Measurements from ENCODE around the gene LDOC1.
"Not testable (repeated sequence)": the region's sequence is repeated elsewhere in the genome, so short reads cannot be mapped to it uniquely, and the experiment has no call there.

DNA sequence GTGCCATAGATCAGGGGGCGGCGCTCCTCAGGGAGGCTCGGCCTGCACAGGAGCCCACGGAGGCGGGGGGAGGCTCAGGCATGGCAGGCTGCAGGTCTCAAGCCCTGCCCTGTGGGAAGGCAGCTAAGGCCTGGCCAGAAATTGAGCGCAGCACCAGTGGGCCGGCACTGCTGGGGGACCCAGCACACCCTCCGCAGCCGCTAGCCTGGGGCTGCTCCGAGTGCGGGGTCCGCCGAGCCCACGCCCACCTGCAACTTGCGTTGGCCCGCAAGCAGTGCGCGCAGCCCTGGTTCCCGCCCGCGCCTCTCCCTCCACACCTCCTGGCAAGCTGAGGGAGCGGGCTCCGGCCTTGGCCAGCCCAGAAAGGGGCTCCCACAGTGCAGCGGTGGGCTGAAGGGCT is 11.6 kb upstream of the LDOC1 start:
- TF ChIP-seq, protein P1, sequence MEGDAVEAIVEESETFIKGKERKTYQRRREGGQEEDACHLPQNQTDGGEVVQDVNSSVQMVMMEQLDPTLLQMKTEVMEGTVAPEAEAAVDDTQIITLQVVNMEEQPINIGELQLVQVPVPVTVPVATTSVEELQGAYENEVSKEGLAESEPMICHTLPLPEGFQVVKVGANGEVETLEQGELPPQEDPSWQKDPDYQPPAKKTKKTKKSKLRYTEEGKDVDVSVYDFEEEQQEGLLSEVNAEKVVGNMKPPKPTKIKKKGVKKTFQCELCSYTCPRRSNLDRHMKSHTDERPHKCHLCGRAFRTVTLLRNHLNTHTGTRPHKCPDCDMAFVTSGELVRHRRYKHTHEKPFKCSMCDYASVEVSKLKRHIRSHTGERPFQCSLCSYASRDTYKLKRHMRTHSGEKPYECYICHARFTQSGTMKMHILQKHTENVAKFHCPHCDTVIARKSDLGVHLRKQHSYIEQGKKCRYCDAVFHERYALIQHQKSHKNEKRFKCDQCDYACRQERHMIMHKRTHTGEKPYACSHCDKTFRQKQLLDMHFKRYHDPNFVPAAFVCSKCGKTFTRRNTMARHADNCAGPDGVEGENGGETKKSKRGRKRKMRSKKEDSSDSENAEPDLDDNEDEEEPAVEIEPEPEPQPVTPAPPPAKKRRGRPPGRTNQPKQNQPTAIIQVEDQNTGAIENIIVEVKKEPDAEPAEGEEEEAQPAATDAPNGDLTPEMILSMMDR (IDR thresholded peaks at IDR 0.05; ENCODE audit: poor library complexity): not testable (repeated sequence)
- TF ChIP-seq EZH2phosphoT487 (IDR thresholded peaks at IDR 0.05; ENCODE audit: low read depth, severe bottlenecking, unreplicated experiment); EZH2 (IDR thresholded peaks at IDR 0.05; ENCODE audit: borderline replicate concordance): not testable (repeated sequence)
